Smooth muscle cell (in vitro differentiated cells): ENCODE results near the gene C22orf23. TPM values are rescaled to one million over a fixed set of nuclear protein-coding genes. Genes with fewer than 3 reads are reported as not detected.

Source experiments
- DNase-seq: peaks from one replicate; lab custom pipeline; 2025; ENCODE audit not compliant: unreplicated experiment; lab: John Stamatoyannopoulos, UW
- H2AFZ ChIP-seq: fragments of 200-600 bp; sonication (generic); 2 replicates; pipeline ENCODE4 v1.6.0; 2016; ENCODE audit warnings: antibody characterized with exemption, low read depth, mild to moderate bottlenecking
- H3F3A ChIP-seq: fragments of 200-600 bp; sonication (generic); 2 replicates; pipeline ENCODE4 v1.6.0; 2017; ENCODE audit warnings: antibody characterized with exemption, low read depth
- H3K27ac ChIP-seq: fragments of 200-600 bp; sonication (generic); 2 replicates; pipeline ENCODE4 v1.5.1; 2016; ENCODE audit warnings: low read depth, mild to moderate bottlenecking
- H3K27me3 ChIP-seq: fragments of 200-600 bp; sonication (generic); 2 replicates; pipeline ENCODE4 v1.6.1; 2016; ENCODE audit warnings: low read depth, mild to moderate bottlenecking
- H3K36me3 ChIP-seq: fragments of 200-600 bp; sonication (generic); 2 replicates; pipeline ENCODE4 v1.5.1; 2016; ENCODE audit warnings: low read depth
- H3K4me1 ChIP-seq: fragments of 200-600 bp; sonication (generic); 2 replicates; pipeline ENCODE4 v1.5.1; 2016; ENCODE audit warnings: low read depth
- H3K4me2 ChIP-seq: fragments of 200-600 bp; sonication (generic); 2 replicates; pipeline ENCODE4 v1.6.0; 2016; ENCODE audit warnings: mild to moderate bottlenecking
- H3K4me3 ChIP-seq: fragments of 200-600 bp; sonication (generic); 2 replicates; pipeline ENCODE4 v1.5.1; 2016; ENCODE audit warnings: mild to moderate bottlenecking
- H3K79me2 ChIP-seq: fragments of 200-600 bp; sonication (generic); 2 replicates; pipeline ENCODE4 v1.6.0; 2016; ENCODE audit warnings: low read depth, mild to moderate bottlenecking
- H3K9ac ChIP-seq: fragments of 200-600 bp; sonication (generic); 2 replicates; pipeline ENCODE4 v1.6.0; 2016; ENCODE audit warnings: low read depth
- H3K9me3 ChIP-seq: fragments of 200-600 bp; sonication (generic); replicated peaks from 2 replicates; pipeline ENCODE4 v1.5.1; 2016; ENCODE audit warnings: low read depth
- H4K20me1 ChIP-seq: fragments of 200-600 bp; sonication (generic); 2 replicates; pipeline ENCODE4 v1.6.0; 2016; ENCODE audit warnings: low read depth
- CTCF ChIP-seq: fragments of 200-600 bp; sonication (generic); IDR thresholded peaks from 2 replicates; pipeline ENCODE4 v1.5.1; 2017; ENCODE audit warnings: borderline replicate concordance, mild to moderate bottlenecking, antibody characterized with exemption; ENCODE audit not compliant: insufficient read depth, poor library complexity, severe bottlenecking
- WGBS: methylation state at CpG from one replicate; pipeline ENCODE4 v1.1.7; 2016; ENCODE audit warnings: low lambda C conversion rate; 5-methylcytosine and 5-hydroxymethylcytosine counted together
- polyA plus RNA-seq: library from polyadenylated mRNA; unstranded; fragments of >200 nt; fragmentation: Nextera tagmentation; extraction: Ambion mirVana; gene quantifications from 2 replicates; pipeline ENCODE4 v1.2.1, GENCODE V29; 2016
- total RNA-seq: library from RNA; depleted of rRNA; stranded (reverse); fragments of >200 nt; gene quantifications from 2 replicates; pipeline ENCODE4 v1.2.3, GENCODE V29; 2014

The C22orf23 gene
- total and polyA plus RNA-seq, 2 experiments from 2014 or later: 0.18 to 2.4 TPM

GRCh38 chr22:37940698-37941376 lies 12.6 kb downstream of the C22orf23 start:
- H3K36me3 ChIP-seq: no peaks in the 10 kb centered on the region
- H3K27me3 ChIP-seq: no peaks in the 10 kb centered on the region
- no peak for DNase-seq
- no peak overlapping the region for H3K4me3 ChIP-seq
- H2AFZ ChIP-seq: no peak overlapping the region
- H3K4me1 ChIP-seq: no peaks in the 10 kb centered on the region
- TF ChIP-seq CTCF: no peak
- no peak overlapping the region for H3K4me2 ChIP-seq
- H3F3A ChIP-seq: no peaks in the 10 kb centered on the region
- peaks cover 4% of the 10 kb centered on the region for H4K20me1 ChIP-seq
- WGBS: 95% methylated on average over 12 of the region's 12 CpGs
- H3K27ac ChIP-seq: no peak overlapping the region
- H3K79me2 ChIP-seq: no peaks in the 10 kb centered on the region
- no peaks in the 10 kb centered on the region for H3K9me3 ChIP-seq
- no peak overlapping the region for H3K9ac ChIP-seq

DNA sequence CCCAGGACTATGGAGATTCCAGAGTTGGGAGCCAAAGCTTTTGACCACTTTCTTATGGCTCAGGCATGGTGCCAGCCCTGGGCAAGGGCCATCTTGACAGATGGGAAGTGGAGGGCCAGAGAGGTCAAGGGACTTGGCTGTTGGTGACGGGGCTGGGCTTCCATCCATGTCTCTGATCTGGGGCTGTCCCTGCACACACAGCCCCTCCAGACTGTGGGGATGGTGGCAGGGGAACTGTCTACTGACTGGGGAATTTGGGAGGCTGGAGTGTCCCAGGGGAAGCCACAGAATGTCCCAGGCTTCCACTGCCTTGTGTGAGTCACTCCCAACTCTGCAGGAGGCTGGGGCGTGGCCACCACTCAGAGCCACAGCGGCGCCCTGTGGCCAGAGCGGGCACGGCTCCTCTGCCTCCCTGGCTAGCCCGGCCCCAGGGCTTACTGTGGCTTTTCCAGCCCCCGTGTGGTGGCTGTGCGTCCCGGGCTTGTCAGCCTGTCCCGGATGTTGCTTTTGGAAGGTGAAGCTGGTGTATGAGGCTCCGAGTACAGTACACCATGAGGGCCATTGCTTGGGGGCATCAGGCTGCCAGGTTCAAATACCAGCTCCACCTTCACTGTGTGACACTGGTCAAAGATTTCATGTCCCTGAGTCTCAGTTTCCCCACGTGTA lies 19.6 kb downstream of the C22orf23 start:
- peaks cover 28% of the 10 kb centered on the region for H4K20me1 ChIP-seq
- peak; percentile 65 for DNase-seq

GRCh38 chr22:37932821-37933578 lies 20.4 kb downstream of the C22orf23 start:
- 91% methylated on average over 21 of the region's 21 CpGs for WGBS
- H3K4me1 ChIP-seq: no peaks in the 10 kb centered on the region
- peaks cover 24% of the 10 kb centered on the region for H4K20me1 ChIP-seq
- DNase-seq: no peak
- H3K27me3 ChIP-seq: no peaks in the 10 kb centered on the region
- H3K79me2 ChIP-seq: no peaks in the 10 kb centered on the region
- H3K9me3 ChIP-seq: no peaks in the 10 kb centered on the region
- no peak overlapping the region for H3K4me3 ChIP-seq
- H3K27ac ChIP-seq: peak overlapping the region; percentile 71
- no peak overlapping the region for H3K4me2 ChIP-seq
- H2AFZ ChIP-seq: no peak overlapping the region
- TF ChIP-seq CTCF: no peak
- H3K36me3 ChIP-seq: peaks cover 4% of the 10 kb centered on the region
- H3K9ac ChIP-seq: no peak overlapping the region
- H3F3A ChIP-seq: peaks cover 5% of the 10 kb centered on the region

More for the DNA sequence above, 19.6 kb downstream of the C22orf23 start:
- Histone ChIP-seq H3K9me3 (no peaks in the 10 kb centered on the region), H2AFZ (no peak overlapping the region), H3K4me2 (peak overlapping the region; percentile 43), H3K27ac (peak overlapping the region; percentile 71), H3K4me1 (no peaks in the 10 kb centered on the region), H3K27me3 (no peaks in the 10 kb centered on the region), H3K4me3 (no peak overlapping the region), H3K79me2 (no peaks in the 10 kb centered on the region), H3F3A (peaks cover 5% of the 10 kb centered on the region), H3K36me3 (peaks cover under 1% of the 10 kb centered on the region), H3K9ac (peak overlapping the region; percentile 17)
- WGBS: 14% methylated on average over 13 of the region's 13 CpGs
- peak; percentile 78 for TF ChIP-seq CTCF
